Heart left ventricle (tissue), 13 donors: ENCODE measurements around the gene DOCK9.

ENCODE experiments used
- CTCF ChIP-seq, 12 donors: fragments of 200-600 bp; sonication (generic) in 4 of 12; IDR thresholded peaks; one replicate each; pipeline versions ENCODE4 v1.5.0 to v1.8.0; 2018 to 2022; ENCODE audit warnings: antibody characterized with exemption in 12 of 12, mild to moderate bottlenecking in 5 of 12
- POLR2A ChIP-seq, 2 donors: fragments of 450-650 bp; IDR thresholded peaks; one replicate each; pipeline ENCODE4 v1.6.1; 2017; ENCODE audit warnings: antibody characterized with exemption in 2 of 2, mild to moderate bottlenecking in 2 of 2, moderate library complexity in 2 of 2
- donor health status: ischemic (EF 13 %, LVEDD 7.1; RV severe dilation, severe dysfunction).
- donor health status: DM: no; HTN: yes; CAD: no.
- donor health status: DM: no; HTN: no; CAD: no.
- donor health status: ischemic (EF 25% LVEDD 6.9; RV normal size, moderate dysfunction).
- donor health status: ischemic (EF 25% LVEDD 5.7; RV mildly dilated, moderate dysfunction).
- donor health status: ischemic (EF 35%, LVEDD 5.7; RV mildly dilated, moderate dysfunction).
- donor health status: nonischemic (EF 11% LVEDD 7.7; RV severe dilation, severe dysfunction).
- donor health status: DM: yes; HTN: yes; CAD: no.
- donor health status: PGD.
- donor health status: ischemic (EF 29% LVEDD 5.4; RV normal size, mild dysfunction).
- donor health status: nonischemic (EF 23%, LVEDD 6.1; RV moderate dilation, normal function).

- TF ChIP-seq CTCF (IDR thresholded peaks at IDR 0.05) = no peak
- no peak for TF ChIP-seq POLR2A (IDR thresholded peaks at IDR 0.05)
Observed at GRCh38 chr13:98783856-98784478, 193.9 kb downstream of the DOCK9 start.
